GM21515 (cell line): ENCODE measurements around the gene TMEM168.
"Not testable (repeated sequence)": the region's sequence is repeated elsewhere in the genome, so short reads cannot be mapped to it uniquely, and the experiment has no call there.

Experiments
- ATAC-seq: cut with Tn5 transposase; IDR thresholded peaks from one replicate; pipeline ENCODE4 v1.9.1; 2021; ENCODE audit not compliant: unreplicated experiment

Gene TMEM168, protein sequence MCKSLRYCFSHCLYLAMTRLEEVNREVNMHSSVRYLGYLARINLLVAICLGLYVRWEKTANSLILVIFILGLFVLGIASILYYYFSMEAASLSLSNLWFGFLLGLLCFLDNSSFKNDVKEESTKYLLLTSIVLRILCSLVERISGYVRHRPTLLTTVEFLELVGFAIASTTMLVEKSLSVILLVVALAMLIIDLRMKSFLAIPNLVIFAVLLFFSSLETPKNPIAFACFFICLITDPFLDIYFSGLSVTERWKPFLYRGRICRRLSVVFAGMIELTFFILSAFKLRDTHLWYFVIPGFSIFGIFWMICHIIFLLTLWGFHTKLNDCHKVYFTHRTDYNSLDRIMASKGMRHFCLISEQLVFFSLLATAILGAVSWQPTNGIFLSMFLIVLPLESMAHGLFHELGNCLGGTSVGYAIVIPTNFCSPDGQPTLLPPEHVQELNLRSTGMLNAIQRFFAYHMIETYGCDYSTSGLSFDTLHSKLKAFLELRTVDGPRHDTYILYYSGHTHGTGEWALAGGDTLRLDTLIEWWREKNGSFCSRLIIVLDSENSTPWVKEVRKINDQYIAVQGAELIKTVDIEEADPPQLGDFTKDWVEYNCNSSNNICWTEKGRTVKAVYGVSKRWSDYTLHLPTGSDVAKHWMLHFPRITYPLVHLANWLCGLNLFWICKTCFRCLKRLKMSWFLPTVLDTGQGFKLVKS

DNA sequence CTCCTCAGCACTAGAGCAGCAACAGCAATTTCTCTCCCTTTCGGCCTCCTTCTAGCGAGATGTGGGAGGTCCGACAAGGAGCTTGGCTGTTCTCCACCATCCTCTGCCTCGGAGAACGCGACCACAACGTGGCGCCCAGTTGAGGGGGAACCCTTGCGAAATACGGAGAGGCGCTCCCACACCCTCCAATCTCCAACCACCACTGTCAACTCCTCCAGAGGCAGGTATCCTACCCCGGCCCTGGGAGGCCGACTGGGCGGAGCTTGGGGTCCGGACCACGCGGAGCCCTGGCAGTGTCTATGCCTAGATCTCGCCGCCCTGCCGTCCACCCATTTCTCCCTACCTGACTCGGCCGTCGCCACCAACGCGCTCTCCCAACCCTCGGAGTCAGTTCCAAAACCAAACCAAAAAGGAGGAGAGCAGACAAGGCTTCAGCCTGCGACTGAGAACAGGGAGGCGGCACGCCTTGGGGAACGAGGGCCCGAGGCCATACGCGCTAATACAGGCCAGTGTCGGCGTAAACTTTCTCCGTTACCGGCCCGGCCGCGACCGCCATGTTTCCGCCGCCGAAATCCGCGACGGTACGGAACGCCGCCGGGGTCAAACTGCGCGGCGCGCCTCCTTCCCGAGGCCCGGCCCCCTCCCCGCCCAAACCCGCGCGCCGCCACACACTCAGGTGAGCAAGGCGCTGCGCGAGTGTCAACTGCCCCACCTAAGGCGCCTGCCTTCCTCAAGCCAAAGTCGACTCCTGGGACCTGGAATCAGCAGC is at the start of gene TMEM168:
Gene TMEM168 (minus strand): TSS at position 577 of the 769 bp plus-strand sequence. CDS start 5,568 bp downstream, outside the sequence.
- ATAC-seq, result peak; percentile 83

DNA sequence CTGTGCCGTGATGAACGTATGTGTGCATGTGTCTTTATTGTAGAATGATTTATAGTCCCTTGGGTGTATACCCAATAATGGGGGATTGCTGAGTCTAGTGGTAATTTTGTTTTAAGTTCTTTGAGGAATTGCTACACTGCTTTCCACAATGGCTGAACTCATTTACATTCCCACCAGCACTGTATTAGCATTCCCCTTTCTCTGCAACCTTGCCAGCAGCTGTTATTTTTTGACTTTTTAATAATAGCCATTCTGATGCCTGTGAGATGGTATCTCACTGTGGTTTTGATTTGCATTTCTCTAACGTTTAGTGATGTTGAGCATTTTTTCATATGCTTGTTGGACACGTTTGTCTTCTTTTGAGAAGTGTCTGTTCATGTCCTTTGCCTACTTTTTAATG is 45.7 kb upstream of the TMEM168 start:
- ATAC-seq, result not testable (repeated sequence)

DNA sequence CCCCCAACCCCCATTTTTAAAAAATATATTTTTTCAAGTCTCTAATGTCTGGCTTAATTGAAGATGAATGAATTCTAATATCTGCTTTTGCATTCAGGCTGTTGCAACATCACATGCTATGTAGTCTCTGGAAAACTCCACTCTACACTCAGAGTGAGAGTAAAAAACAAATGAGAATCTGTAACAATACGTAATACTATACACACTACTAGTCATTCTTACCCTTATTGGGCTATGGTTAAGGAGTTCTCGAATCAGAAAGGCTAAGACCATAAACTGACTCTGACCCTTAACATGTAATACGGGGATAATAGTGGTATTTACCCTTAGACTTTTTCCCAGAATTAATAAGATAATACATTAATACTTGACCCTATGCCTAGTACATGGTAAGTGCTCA is 42.9 kb upstream of the TMEM168 start:
- no peak for ATAC-seq

DNA sequence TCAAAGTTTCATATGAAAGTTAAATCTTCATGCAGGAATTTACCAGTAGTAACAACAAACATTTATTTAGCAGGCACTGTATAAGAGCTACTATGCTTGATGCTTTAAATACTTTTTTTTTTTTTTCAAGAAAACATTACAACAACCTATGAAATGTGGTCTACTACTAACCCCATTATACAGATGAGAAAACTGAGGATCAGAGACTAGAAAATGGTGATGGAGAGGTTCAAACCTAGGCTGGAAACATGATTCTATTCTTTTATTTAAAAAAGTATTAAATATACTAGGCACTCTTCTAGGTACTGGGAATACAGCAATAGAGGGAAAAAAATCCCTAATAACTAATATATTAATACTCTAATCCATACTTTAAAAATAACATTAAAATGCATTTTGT is 40.6 kb upstream of the TMEM168 start:
- ATAC-seq, result no peak

DNA sequence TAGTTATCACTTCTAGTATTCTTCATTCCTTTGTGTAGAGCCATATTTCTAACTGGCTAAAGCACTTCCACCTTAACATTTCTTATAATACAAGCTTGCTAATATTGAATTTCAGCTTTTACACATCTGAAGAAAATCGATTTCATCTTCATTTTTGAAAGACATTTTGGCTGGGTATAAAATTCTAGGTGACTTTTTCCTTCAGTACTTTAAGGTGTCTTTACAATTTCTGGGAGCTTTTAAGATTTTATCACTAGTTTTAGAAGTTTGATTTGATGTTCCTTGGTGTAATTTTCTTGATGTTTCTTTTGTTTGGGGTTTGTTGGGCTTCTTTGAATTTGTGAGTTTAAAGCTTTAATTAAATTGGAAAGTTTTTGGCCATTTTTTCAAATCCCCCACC is 38.5 kb upstream of the TMEM168 start:
- ATAC-seq, result no peak

DNA sequence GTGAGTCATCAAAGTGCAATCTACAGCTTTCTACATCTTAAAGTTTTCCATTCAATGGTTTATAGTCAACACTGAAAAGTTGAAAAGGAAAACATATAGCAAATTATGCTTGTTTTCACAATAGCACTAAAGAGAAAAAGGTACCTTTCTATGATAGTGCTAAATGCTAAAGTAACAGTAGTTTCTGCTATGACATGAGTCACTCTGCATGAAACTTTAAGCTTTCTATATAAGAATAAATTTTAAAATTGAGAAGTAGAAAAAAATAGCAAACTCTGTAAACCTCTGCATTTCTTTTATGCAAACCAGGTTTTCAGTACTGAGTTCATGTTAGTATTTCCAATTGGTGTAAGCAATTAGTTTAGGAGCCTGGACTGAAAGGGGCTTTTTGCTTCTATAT is 31.2 kb upstream of the TMEM168 start:
- ATAC-seq, result no peak

DNA sequence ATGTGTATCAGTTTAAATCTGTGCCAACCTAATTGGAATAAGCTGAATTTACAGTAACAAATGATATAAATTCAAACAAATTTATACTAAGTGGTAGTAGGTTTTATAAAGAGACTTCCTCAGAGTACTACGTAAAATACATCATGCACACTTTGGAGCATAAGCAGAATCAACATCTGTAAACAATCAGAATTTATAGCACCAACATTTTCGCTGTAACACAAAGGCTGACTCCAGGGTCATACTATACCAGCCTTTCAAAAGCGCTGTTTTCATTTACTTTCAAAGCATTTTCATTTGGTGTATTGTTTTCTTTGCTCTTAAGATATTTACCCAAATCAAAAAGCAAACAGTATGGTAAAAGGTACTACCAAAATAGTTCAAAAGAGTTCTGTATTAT is 29.3 kb upstream of the TMEM168 start:
- no peak for ATAC-seq

DNA sequence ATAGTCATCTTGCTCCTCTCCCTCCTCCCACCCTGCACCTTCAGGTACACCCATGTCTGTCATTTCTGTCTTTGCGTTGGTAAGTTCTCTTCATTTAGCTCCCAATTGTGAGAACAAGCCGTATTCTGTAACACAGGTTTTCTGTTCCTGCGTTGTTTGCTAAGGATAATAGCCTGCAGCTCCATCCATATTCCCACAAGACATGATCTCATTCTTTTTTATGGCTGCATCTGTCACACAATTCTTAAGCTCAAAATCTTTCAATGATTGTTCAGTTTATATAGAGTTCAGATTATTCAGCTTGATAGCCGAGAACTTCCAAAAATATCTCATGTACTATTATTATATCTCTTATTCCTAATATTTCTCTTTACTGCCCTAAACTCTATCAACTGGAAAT is 16.0 kb upstream of the TMEM168 start:
- no peak for ATAC-seq

DNA sequence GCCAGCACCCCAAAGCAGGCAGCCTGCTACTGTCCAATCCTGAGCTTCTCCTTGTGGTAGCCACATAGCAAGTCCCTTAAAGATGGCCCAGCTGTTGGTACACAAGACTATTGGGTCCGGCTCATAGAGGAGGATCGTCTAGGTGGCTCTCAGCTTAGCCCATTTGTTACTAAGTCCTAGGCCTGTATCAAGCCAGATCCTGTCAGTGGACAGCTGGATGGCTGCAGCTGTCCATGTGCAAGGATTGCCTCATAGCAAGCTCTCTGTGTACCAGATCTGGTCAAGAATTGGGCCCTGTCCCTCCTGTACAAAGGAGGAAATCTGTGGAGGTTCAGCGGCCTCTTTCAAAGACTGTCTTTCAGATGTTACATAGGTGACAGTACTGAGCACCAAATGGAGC is 12.2 kb upstream of the TMEM168 start:
- ATAC-seq, result no peak

DNA sequence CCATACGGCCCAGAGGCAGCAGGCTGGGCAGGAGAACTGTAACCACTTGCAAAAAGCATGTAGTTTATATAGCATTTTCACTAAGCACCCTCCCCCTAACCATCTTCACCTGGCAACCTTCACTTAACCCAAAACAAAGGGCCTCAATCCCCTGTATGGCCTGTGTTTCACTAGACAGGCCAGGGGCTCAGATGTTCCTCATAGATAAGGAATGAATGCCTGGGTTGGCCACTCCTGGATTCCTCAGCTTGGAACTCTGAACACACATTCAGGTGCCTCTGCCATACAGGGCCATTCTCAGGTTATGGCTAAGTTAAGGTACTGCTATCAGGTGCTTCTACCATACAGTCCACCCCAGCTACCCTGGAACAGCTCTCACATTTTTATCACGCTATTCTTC is 10.3 kb upstream of the TMEM168 start:
- no peak for ATAC-seq

DNA sequence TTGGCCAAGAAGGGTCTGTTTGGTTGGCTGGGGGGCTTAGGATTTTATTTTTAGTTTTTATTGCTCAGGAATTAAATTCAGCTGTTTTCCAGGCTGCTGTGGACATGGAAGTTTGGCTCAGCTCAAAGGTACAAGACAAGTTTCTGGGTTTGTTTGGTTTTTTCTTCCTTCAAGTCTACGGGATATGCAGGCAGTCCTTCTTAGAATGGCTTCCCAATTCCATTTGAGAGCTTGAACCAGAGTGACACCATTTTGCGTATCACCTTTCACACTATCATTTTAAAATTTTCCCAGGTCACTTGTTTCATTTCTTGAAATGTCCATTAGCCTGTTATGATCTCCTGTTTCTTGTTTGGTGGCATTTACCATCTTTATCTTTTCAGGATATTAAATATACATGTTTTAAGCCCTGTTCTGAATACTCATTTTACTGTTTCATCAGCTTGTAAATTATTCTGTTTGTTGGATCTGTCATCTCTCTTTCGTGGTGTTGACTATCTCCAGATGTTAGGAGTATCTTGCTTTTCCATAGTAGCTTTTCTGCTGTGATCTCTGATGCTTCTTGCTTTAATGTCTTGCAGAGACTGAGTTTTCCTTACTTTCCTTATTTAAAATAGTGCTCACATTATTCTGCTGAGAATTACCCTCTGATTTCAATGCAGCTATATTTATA is 9.4 kb upstream of the TMEM168 start:
- ATAC-seq, result no peak

DNA sequence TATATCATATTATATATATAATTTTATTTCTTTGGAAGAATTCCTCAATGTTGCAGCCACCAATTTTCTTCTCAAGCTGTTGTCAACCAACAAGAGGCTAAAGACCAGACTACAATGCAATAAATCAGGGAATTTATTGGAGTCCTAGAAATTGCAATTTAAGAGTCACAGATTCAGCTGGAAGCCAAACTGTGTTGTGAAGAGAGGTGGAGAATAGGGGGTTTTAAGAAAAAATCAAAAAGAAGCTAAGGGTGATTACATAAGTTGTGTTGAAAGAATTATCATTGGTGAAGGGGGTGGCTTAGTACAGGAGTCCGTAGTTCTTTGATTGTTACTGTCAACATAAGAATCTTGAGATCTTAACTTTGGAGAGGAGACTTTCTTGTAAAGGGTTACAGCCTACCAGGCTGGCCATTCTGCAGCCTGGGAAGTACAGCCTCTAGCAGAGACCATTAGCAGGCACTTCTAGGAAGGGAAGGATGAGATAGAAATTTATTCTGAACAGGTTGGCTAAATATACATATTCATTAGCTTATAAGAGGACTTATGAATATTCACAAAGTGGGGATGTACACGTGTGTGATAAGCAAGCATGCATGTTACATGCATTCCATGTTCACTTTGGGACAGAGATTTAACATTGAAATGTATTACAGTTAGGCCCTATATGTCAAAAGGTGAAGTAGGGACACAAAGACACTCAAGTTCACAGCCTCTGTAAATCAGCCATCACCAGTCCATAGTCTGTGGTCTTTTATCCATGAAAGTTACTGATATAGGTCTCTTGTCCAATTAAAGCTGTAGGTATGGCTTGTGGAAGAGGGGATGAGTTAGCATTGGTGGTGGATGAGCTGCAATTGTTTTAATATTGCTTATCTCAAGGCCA is 8.3 kb upstream of the TMEM168 start:
- no peak for ATAC-seq

DNA sequence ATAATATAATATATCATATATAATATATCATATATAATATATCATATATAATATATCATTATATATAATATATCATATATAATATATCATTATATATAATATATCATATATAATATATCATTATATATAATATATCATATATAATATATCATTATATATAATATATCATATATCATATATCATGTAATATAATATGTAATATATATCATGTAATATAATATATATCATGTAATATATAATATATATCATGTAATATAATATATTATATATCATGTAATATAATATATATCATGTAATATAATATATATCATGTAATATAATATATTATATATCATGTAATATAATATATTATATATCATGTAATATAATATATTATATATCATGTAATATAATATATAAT is 6.4 kb upstream of the TMEM168 start:
- not testable (repeated sequence) for ATAC-seq

DNA sequence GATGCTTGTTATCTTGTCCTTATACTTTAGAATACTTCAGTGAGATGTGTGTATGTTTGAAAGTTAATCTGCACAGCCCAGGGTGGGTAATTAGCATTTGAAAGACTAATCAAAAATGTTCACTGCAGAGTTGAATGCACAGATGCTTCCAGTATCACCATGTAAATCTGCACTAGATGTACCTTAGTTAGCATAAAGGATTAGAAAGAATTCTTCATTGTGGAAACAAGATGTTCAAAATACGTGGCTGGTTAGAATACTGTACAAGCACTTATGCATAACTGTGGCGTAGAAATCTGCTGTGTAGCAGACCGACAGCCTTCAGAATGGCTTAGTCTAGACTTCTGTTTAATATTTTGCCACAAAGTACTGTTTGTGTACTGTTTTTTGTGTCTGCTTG is 2.2 kb upstream of the TMEM168 start:
- ATAC-seq, result no peak

DNA sequence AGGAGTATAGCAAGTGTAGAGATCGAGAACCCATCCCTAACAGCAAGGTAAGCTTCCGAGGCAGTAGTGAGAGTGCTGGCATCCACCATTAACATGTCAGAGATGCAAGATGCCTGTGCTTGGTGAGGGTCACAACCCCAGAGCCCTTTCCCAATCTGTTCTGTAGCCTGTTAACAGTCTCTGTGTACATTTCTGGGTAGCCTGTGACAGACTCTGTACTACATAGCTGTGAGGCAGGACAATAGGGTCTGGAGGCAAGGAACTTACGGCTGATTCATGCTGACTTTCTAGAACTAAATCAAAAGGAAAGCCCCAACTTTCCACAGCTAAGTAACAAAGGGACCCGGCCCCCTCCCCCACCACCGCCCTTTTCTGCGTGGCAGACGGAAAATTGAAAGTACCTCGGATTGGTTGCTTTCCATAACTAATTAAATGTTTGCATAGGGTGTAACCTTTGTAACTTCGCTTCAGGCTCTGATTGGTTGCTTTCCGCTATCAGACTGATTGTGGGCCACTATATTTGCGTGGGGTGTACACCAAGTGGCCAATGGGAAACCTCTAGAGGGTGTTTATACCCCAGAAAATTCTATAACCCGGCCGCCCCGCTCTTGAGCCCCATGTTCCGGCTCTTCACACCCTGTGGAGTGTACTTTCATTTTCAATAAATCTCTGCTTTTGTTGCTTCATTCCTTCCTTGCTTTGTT is 1.4 kb upstream of the TMEM168 start:
- no peak for ATAC-seq

DNA sequence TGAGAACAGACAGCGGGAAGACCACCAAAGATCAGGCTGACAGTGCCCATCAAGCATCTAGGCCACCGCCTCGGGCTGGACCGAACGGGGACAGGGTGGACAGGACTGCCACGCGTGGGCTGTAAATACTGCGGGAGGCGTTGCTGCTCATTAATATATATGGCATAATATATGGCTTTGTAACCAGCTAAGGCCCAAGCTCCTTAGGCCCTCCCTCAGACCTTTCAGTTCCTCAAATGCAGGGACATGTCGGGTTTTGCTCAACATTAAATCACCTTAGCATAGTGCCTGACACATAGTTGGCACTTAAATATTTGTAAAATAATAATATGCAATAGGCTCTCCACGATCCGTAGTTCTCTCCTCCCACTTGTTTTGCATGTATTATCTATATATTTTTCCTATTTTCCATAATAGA is 402 bp upstream of the TMEM168 start:
- peak; percentile 62 for ATAC-seq

DNA sequence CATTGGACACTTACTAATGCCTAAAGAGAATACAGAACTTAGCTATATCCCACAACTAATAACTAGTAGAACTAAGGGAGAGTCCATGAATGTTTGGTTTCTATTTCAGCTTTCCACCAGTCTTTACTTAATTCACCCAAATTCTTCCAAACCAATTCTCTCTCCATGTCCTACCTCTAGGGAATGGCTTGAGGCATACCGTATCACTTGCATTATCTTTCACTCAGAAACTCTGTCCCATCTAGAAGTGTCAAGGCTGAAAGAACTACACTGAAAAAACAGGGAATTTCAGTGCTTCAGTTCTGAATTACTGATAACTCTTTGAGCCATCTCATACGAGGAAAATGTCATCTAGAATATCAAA is 758 bp downstream of the TMEM168 start:
- ATAC-seq, result peak; percentile 0

DNA sequence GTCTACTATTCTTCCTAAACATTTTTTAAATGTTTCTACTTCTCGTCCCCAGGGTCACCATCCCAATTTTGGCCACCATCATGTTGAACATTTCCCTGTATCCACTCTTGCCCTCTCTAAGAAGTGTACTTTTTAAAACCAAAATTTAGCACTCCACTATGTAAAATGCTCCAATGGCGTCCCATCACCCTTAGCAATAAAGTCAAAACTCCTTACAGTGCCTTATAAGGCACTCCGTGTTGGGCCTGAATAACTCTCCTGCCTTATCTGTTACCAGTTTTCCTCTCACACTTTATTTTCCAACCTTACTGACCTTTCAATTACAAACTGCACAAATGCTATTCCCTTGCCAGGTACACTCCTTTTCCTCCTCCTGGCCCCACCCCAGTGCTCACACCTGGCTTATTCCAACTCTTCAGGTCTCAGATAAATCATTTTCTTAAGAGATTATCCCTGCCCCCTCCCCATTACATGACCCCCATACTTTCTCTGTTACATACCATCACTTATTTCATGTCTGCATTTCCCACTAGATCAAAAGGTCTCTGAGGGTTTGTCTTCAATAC is 1.3 kb downstream of the TMEM168 start:
- ATAC-seq, result no peak

DNA sequence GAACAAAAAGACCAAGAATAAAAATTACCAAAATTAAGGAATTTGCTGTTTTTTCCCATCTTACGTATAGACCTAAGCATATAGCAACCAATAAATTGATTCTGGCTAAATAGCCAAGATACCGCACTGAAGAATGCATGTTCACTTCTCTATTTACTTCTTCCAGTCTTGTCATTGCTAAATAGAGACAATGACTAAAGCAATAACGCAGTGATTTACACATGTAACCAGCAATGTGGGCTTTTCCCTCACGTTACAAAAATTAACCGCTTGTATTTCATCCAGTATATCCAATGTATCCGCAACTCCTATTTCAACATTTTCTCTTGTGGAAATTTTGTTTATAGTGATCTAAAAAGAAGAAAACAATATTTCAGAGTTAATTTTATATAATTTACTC is 5.6 kb downstream of the TMEM168 start:
- ATAC-seq, result no peak
